HG03108 (cell line): ENCODE results near the gene MAGEA9.
"Not testable (repeated sequence)": the region's sequence is repeated elsewhere in the genome, so short reads cannot be mapped to it uniquely, and the experiment has no call there.

ENCODE experiments used
- ATAC-seq: cut with Tn5 transposase; IDR thresholded peaks from one replicate; pipeline ENCODE4 v1.9.1; 2021; ENCODE audit warnings: moderate library complexity; ENCODE audit not compliant: unreplicated experiment

Gene MAGEA9

GRCh38 chrX:149804102-149804501 lies 22.4 kb downstream of the MAGEA9 start:
- no peak for ATAC-seq

DNA sequence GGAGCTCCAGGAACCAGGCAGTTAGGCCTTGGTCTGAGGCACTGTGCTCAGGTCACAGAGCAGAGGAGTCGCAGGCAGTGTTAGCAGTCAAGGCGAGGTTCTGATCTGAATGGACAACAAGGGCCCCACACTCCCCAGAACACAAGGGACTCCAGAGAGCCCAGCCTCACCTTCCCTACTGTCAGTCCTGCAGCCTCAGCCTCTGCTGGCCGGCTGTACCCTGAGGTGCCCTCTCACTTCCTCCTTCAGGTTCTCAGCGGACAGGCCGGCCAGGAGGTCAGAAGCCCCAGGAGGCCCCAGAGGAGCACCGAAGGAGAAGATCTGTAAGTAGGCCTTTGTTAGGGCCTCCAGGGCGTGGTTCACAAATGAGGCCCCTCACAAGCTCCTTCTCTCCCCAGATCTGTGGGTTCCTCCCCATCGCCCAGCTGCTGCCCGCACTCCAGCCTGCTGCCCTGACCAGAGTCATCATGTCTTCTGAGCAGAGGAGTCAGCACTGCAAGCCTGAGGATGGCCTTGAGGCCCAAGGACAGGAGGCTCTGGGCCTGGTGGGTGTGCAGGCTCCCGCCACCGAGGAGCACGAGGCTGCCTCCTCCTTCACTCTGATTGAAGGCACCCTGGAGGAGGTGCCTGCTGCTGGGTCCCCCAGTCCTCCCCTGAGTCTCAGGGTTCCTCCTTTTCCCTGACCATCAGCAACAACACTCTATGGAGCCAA lies 26.2 kb downstream of the MAGEA9 start:
- ATAC-seq, result no peak

DNA sequence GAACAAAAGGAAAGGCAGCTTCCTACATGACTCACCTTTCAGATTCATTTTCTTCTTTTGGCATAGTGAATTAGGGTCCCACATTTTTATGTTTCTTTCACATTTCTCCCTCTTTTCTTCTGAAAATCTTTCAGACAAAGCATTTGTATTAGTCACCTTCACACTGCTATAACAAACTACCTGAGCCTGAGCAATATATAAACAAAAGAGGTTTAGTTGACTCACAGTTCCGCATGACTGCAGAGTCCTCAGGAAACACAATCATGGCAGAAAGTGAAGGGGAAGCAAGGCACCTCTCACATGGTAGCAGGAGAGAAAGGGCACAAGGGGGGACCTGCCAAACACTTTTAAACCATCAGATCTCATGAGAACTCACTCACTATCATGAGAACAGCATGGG lies 36.9 kb downstream of the MAGEA9 start:
- no peak for ATAC-seq

DNA sequence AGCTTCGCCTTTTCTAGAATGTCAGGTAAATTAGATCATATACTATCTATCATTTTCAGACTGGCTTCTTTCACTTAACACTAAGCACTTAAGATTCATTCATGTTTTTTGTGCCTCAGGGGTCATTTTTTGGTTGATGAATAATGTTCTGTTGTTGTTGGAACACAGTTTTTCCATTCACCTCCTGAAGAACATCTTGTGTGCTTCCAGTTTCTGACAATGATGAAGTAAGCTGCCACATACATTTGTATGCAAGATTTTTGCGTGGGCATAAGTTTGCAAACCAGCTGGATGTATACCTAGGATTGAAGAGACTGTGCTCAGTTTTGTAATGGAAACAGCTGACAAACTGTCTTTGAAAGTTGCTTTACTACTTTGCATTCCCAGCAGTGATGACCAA lies 37.6 kb downstream of the MAGEA9 start:
- no peak for ATAC-seq

DNA sequence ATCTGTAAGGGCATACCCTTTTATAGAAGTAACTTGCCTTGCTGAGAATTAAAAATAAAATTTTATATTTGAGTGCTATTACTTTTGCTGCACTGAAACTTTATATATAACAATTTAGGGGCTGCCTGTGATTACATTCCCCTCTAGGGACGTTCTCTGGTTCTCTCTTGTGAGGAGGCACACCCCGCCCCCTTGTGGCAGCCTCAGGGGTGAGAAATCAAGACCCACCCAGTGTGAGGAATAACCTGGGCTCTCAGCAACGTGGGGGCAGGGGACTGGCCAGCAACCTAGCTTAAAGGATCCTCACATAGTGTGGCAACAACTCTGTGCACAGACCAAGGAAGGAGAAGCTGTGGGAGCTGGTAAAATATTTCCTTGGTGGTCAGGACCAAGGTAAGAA lies 43.7 kb downstream of the MAGEA9 start:
- no peak for ATAC-seq

- ATAC-seq, result no peak
Measured at GRCh38 chrX:149827254-149827653, 45.5 kb downstream of the MAGEA9 start.

DNA sequence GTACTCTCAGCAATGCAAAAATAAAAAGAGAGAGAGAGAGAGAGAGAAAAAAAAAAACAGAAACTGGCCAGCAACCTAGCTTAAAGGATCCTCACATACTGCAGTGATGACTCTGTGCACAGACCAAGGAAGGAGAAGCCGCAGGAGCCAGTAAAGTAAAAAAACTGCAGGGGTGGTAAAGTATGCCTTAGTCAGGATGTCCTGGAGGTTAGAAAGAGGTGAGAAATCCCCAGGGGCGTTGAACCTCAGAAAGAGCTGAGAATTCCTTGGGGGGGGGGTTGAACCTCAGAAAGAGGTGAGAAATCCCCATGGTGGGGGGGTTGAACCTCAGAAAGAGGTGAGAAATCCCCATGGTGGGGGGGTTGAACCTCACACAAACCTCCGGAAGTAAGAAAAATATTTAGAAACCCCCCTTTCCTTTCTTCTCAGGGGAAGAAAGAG lies 48.0 kb downstream of the MAGEA9 start:
- no peak for ATAC-seq

GRCh38 chrX:149830192-149830873 lies 48.6 kb downstream of the MAGEA9 start:
- ATAC-seq, result no peak

GRCh38 chrX:149831473-149831872 lies 49.7 kb downstream of the MAGEA9 start:
- ATAC-seq, result no peak

GRCh38 chrX:149836728-149837127 lies 55.0 kb downstream of the MAGEA9 start:
- ATAC-seq, result not testable (repeated sequence)

DNA sequence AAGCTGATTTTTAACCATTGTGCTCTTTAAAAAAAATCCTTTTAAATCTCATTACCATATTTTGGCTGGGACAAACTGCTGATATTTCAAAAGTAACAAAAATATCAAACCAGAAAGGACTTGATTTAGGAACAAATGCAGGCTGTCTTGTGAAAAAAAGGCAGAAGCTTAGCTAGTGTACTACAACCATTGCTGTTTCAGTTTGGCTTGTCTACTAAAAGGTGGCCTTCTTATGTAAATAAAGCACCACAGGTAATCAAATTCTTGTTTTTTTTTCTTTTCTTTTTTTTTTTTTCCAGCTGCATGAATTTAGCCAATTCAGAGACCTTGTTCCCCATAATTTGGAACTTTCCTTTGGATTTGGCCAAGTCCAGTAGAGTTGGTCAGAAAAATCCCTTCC lies 55.4 kb downstream of the MAGEA9 start:
- no peak for ATAC-seq
